Parathyroid adenoma (tissue), 2 donors: ENCODE data around the gene TNS3.

Experiments used
- H2AFZ ChIP-seq: fragments of 300-600 bp; sonication (generic); one replicate; pipeline ENCODE4 v1.7.0; 2017; ENCODE audit warnings: antibody characterized with exemption, mild to moderate bottlenecking
- H3K27ac ChIP-seq: fragments of 300-600 bp; sonication (generic); one replicate; pipeline ENCODE4 v1.7.0; 2017
- H3K27me3 ChIP-seq: fragments of 300-600 bp; sonication (generic); one replicate; pipeline ENCODE4 v1.7.0; 2017; ENCODE audit warnings: low read length; ENCODE audit not compliant: control insufficient read depth, insufficient read depth
- H3K36me3 ChIP-seq: fragments of 300-600 bp; sonication (generic); one replicate; pipeline ENCODE4 v1.7.0; 2017; ENCODE audit warnings: low read length; ENCODE audit not compliant: control insufficient read depth, insufficient read depth
- H3K4me1 ChIP-seq: fragments of 300-600 bp; sonication (generic); one replicate; pipeline ENCODE4 v1.7.0; 2017; ENCODE audit warnings: control low read depth
- H3K4me2 ChIP-seq: fragments of 300-600 bp; sonication (generic); one replicate; pipeline ENCODE4 v1.7.0; 2017; ENCODE audit warnings: low read length
- H3K4me3 ChIP-seq: fragments of 300-600 bp; sonication (generic); one replicate; pipeline ENCODE4 v1.7.0; 2017; ENCODE audit warnings: low read depth, low read length
- H3K79me2 ChIP-seq: fragments of 300-600 bp; sonication (generic); one replicate; pipeline ENCODE4 v1.7.0; 2017; ENCODE audit warnings: control low read depth
- H3K9ac ChIP-seq: fragments of 300-600 bp; sonication (generic); one replicate; pipeline ENCODE4 v1.7.0; 2017; ENCODE audit warnings: mild to moderate bottlenecking
- H3K9me3 ChIP-seq: fragments of 300-600 bp; sonication (generic); one replicate; pipeline ENCODE4 v1.7.0; 2017; ENCODE audit warnings: low read length; ENCODE audit not compliant: control insufficient read depth
- CTCF ChIP-seq: fragments of 300-600 bp; sonication (generic); IDR thresholded peaks from one replicate; pipeline ENCODE4 v1.7.0; 2017; ENCODE audit warnings: antibody characterized with exemption, mild to moderate bottlenecking
- donor health status: primary hyperparathyroidism.

TNS3 gene

GRCh38 chr7:47574482-47575329 is 7.2 kb downstream of the TNS3 start:
- H2AFZ ChIP-seq: no peak overlapping the region
- no peak overlapping the region for H3K4me3 ChIP-seq
- H3K4me1 ChIP-seq: peaks cover 27% of the 10 kb centered on the region
- no peaks in the 10 kb centered on the region for H3K79me2 ChIP-seq
- no peaks in the 10 kb centered on the region for H3K36me3 ChIP-seq
- no peak overlapping the region for H3K4me2 ChIP-seq
- no peak overlapping the region for H3K27ac ChIP-seq
- no peak overlapping the region for H3K9ac ChIP-seq
- H3K27me3 ChIP-seq: no peaks in the 10 kb centered on the region
- H3K9me3 ChIP-seq: no peaks in the 10 kb centered on the region
- no peak for TF ChIP-seq CTCF

GRCh38 chr7:47573758-47574481 is 8.0 kb downstream of the TNS3 start:
- H3K4me2 ChIP-seq: no peak overlapping the region
- no peaks in the 10 kb centered on the region for H3K9me3 ChIP-seq
- no peaks in the 10 kb centered on the region for H3K79me2 ChIP-seq
- H3K27me3 ChIP-seq: no peaks in the 10 kb centered on the region
- H3K4me1 ChIP-seq: peaks cover 23% of the 10 kb centered on the region
- no peak overlapping the region for H3K4me3 ChIP-seq
- H3K27ac ChIP-seq: no peak overlapping the region
- H3K9ac ChIP-seq: no peak overlapping the region
- TF ChIP-seq CTCF: no peak
- H2AFZ ChIP-seq: no peak overlapping the region
- no peaks in the 10 kb centered on the region for H3K36me3 ChIP-seq

GRCh38 chr7:47572939-47573757 is 8.8 kb downstream of the TNS3 start:
- Histone ChIP-seq H3K79me2 (no peaks in the 10 kb centered on the region), H3K4me1 (peaks cover 21% of the 10 kb centered on the region), H3K27me3 (no peaks in the 10 kb centered on the region), H3K9ac (no peak overlapping the region), H3K4me3 (no peak overlapping the region), H3K27ac (no peak overlapping the region), H3K4me2 (no peak overlapping the region), H3K36me3 (no peaks in the 10 kb centered on the region), H2AFZ (no peak overlapping the region), H3K9me3 (no peaks in the 10 kb centered on the region)
- no peak for TF ChIP-seq CTCF

GRCh38 chr7:47572094-47572445 is 9.8 kb downstream of the TNS3 start:
- peaks cover 21% of the 10 kb centered on the region for H3K4me1 ChIP-seq

More at GRCh38 chr7:47572094-47572445, 9.8 kb downstream of the TNS3 start:
- TF ChIP-seq CTCF: no peak
- Histone ChIP-seq H3K4me3 (no peak overlapping the region), H3K9ac (peak overlapping the region; percentile 3), H3K79me2 (peaks cover 9% of the 10 kb centered on the region), H3K27me3 (no peaks in the 10 kb centered on the region), H3K4me2 (no peak overlapping the region), H3K9me3 (no peaks in the 10 kb centered on the region), H2AFZ (peak overlapping the region; percentile 94), H3K36me3 (no peaks in the 10 kb centered on the region), H3K27ac (peak overlapping the region; percentile 63)
